ENCODE results near the gene RERE.

GRCh38 chr1:8476006-8476405 is 341.4 kb downstream of the RERE start:
- no peak for TF ChIP-seq CTCF (conservative IDR thresholded peaks at IDR 0.05 in 1 of 2, IDR thresholded peaks at IDR 0.05 in 1 of 2; ENCODE audit: extremely low read depth in 1 of 2, insufficient read depth in 1 of 2, low read depth in 1 of 2, low read length in 2 of 2)
- no peak for TF ChIP-seq EZH2 (IDR thresholded peaks at IDR 0.05; ENCODE audit: borderline replicate concordance, low read length)
